Stimulated activated CD8-positive, alpha-beta memory T cell treated with anti-CD3 and anti-CD28 coated beads, Interleukin-15, amount 100 ng/mL, for 24 hours (primary cell): ENCODE data around the gene IL17RA.

Experiments used
- DNase-seq: peaks from one replicate; pipeline ENCODE4 v3.0.0-alpha.2; 2020; ENCODE audit warnings: low read depth

Gene IL17RA

GRCh38 chr22:17157714-17158113, 72.9 kb downstream of the IL17RA start:
- DNase-seq = no peak

GRCh38 chr22:17158176-17158567, 73.4 kb downstream of the IL17RA start:
- no peak for DNase-seq

- DNase-seq = peak; percentile 80
These were observed 74.0 kb downstream of the IL17RA start, which contains the start of gene HDHD5 for GRCh38 chr22:17158568-17159503. TSS of gene HDHD5 (minus strand) at chr22:17159277. CDS start at chr22:17159251, 26 bp downstream.

- peak; percentile 38 for DNase-seq
These were observed 74.7 kb downstream of the IL17RA start for GRCh38 chr22:17159504-17159951.

- DNase-seq = no peak
These were observed 77.2 kb downstream of the IL17RA start for GRCh38 chr22:17161991-17162390.

- no peak for DNase-seq
These were observed 77.9 kb downstream of the IL17RA start for GRCh38 chr22:17162731-17163130.

DNA sequence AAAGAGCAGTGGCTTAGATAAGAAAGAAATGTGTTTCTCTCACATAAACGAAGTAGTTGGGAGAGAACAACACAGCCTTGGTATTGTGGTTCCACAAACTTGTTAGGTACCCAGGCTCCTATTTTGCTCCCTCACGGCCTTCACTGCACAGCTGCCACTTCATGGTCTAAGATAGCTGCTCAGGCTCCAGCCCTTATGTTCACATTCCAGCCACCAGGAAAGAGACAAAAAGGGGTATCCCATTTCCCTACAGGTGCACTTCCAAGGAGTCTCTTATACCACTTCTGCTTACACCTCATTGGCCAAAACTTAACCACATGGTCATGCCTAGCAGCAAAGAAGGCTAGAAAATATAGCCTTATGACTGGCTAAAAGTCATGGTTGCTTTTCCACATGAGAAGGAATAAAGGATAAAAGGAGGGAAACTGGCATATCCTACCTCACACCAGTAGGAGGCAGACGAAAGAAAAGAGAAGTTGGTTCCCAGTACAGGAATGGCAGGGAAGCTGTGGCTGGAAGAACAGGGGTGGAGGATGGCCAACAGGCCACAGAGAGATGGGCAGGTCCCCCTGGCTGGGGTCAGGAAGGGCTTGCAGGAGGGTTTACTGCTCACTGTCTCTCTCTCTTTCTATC, 79.7 kb downstream of the IL17RA start:
- DNase-seq = no peak
